Liver (tissue), 9 donors: ENCODE data around the gene PACSIN2. TPM values are rescaled to one million over a fixed set of nuclear protein-coding genes. Genes with fewer than 3 reads are reported as not detected.

Experiments
- DNase-seq: peaks from one replicate; pipeline ENCODE4 v3.0.0-alpha.2; 2017; ENCODE audit warnings: low spot score
- H3K27ac ChIP-seq, 2 donors: one replicate each; pipeline ENCODE4 v1.7.0; 2013; ENCODE audit warnings: inconsistent platforms in 2 of 2, low read length in 2 of 2, control low read depth in 1 of 2, low read depth in 1 of 2, mild to moderate bottlenecking in 1 of 2
- H3K27me3 ChIP-seq, 4 donors: one replicate each; pipeline versions ENCODE4 v1.6.1 to v1.7.0; 2013; ENCODE audit warnings: low read length in 3 of 4, inconsistent platforms in 1 of 4, mild to moderate bottlenecking in 1 of 4, moderate library complexity in 1 of 4; ENCODE audit not compliant: control insufficient read depth in 4 of 4, insufficient read depth in 4 of 4
- H3K36me3 ChIP-seq, 4 donors: one replicate each; pipeline versions ENCODE4 v1.6.1 to v1.7.0; 2013; ENCODE audit warnings: low read length in 3 of 4, mild to moderate bottlenecking in 3 of 4, low read depth in 1 of 4, moderate library complexity in 1 of 4; ENCODE audit not compliant: control insufficient read depth in 4 of 4, insufficient read depth in 3 of 4
- H3K4me1 ChIP-seq, 4 donors: one replicate each; pipeline versions ENCODE4 v1.6.1 to v1.7.0; 2013; ENCODE audit warnings: low read length in 3 of 4, mild to moderate bottlenecking in 3 of 4, moderate library complexity in 1 of 4; ENCODE audit not compliant: control insufficient read depth in 4 of 4, insufficient read depth in 4 of 4
- H3K4me3 ChIP-seq, 3 donors: one replicate each; pipeline versions ENCODE4 v1.6.1 to v1.7.0; 2013; ENCODE audit warnings: low read length in 3 of 3, control low read depth in 1 of 3, low read depth in 1 of 3, mild to moderate bottlenecking in 1 of 3
- H3K9ac ChIP-seq, 2 donors: one replicate each; pipeline ENCODE4 v1.7.0; 2013; ENCODE audit warnings: low read length in 2 of 2, mild to moderate bottlenecking in 2 of 2, moderate library complexity in 2 of 2, control low read depth in 1 of 2, low read depth in 1 of 2
- H3K9me3 ChIP-seq, 4 donors: one replicate each; pipeline versions ENCODE4 v1.6.1 to v1.7.0; 2013; ENCODE audit warnings: low read length in 3 of 4; ENCODE audit not compliant: control insufficient read depth in 4 of 4
- CTCF ChIP-seq: fragments of 150-350 bp; IDR thresholded peaks from 2 replicates; pipeline ENCODE4 v1.5.1; 2017; ENCODE audit warnings: improper control_type of control experiment, low read depth, low read length; ENCODE audit not compliant: missing input control
- HNF4G ChIP-seq: IDR thresholded peaks from 2 replicates; pipeline ENCODE4 v1.6.1; 2016; ENCODE audit warnings: antibody characterized with exemption
- NR2F2 ChIP-seq: IDR thresholded peaks from 2 replicates; pipeline ENCODE4 v1.6.1; 2016; ENCODE audit warnings: antibody characterized with exemption
- RAD21 ChIP-seq, 2 donors: IDR thresholded peaks; 2 replicates each; pipeline ENCODE4 v1.6.1; 2016; ENCODE audit warnings: antibody characterized with exemption in 2 of 2, mild to moderate bottlenecking in 2 of 2
- REST ChIP-seq: IDR thresholded peaks from 2 replicates; pipeline ENCODE4 v1.6.1; 2016; ENCODE audit warnings: antibody characterized with exemption, mild to moderate bottlenecking
- RXRA ChIP-seq, 2 donors: IDR thresholded peaks; 2 replicates each; pipeline ENCODE4 v1.6.1; 2017 to 2018; ENCODE audit warnings: antibody characterized with exemption in 2 of 2, mild to moderate bottlenecking in 1 of 2
- WGBS: extraction: QIAGEN DNeasy Blood & Tissue Kit; methylation state at CpG from one replicate; pipeline ENCODE4 v1.1.7; 2013; 5-methylcytosine and 5-hydroxymethylcytosine counted together
- polyA plus RNA-seq, 2 donors: library from polyadenylated mRNA; stranded (reverse) in 1 of 2; unstranded in 1 of 2; fragments of 200-250 nt in 1 of 2; fragments of >200 nt in 1 of 2; fragmentation: Nextera tagmentation in 1 of 2; extraction: Ambion mirVana in 1 of 2; gene quantifications; one replicate each; pipeline versions ENCODE4 v1.2.1 to v1.2.3, GENCODE V29; 2013 to 2015
- total RNA-seq, 2 donors: library from RNA; depleted of rRNA; stranded (reverse); fragments of >200 nt; gene quantifications; one replicate each; pipeline ENCODE4 v1.2.3, GENCODE V29; 2014
- donor health status: healthy.
- donor health status: healthy.
- donor health status: healthy.
- donor health status: healthy.
- donor health status: healthy.

Gene PACSIN2
- total and polyA plus RNA-seq, 4 donors = 9.1 to 31.4 (median 17.0) TPM

- H3K9ac ChIP-seq = no peak overlapping the region
- H3K27ac ChIP-seq = no peak overlapping the region
- H3K27me3 ChIP-seq = no peaks in the 10 kb centered on the region
- H3K36me3 ChIP-seq = peaks cover 6 to 38% (median 29%) of the 10 kb centered on the region in 4 donors
- peaks cover 0 to 8% (median 0%) of the 10 kb centered on the region in 4 donors for H3K4me1 ChIP-seq
- 75% methylated on average over 9 of the region's 9 CpGs for WGBS
- H3K9me3 ChIP-seq = no peaks in the 10 kb centered on the region
- no peak for DNase-seq
- TF ChIP-seq HNF4G (no peak), NR2F2 (no peak), RXRA (IDR thresholded peaks at IDR 0.05) (no peak), CTCF (peak; percentile 49), REST (no peak), RAD21 (IDR thresholded peaks at IDR 0.05) (peak; percentile 75 to 87)
- H3K4me3 ChIP-seq = no peak overlapping the region
Observed at GRCh38 chr22:42820045-42820763, 194.7 kb downstream of the PACSIN2 start.

Other genes with a start within 250 kb of the PACSIN2 start
- 10 to 100 TPM; 19.5 to 55.1 TPM for gene ARFGAP3, start 157.9 kb downstream of the PACSIN2 start, total RNA-seq
- 10 to 100 TPM; 18.2 to 35.6 TPM for gene ARFGAP3, start 157.9 kb downstream of the PACSIN2 start, polyA plus RNA-seq
- gene TTLL1, start 74.2 kb upstream of the PACSIN2 start, total RNA-seq = 1 to 10 TPM in 1 of 2 donors, under 1 TPM in 1; 0.50 to 2.2 TPM
- gene TTLL1, start 74.2 kb upstream of the PACSIN2 start, polyA plus RNA-seq = 1 to 10 TPM; 1.1 to 1.2 TPM
- gene BIK, start 95.6 kb upstream of the PACSIN2 start, total RNA-seq = under 1 TPM in 1 of 2 donors, not detected in 1; 0.33 TPM
- under 1 TPM; 0.23 to 0.89 TPM for gene BIK, start 95.6 kb upstream of the PACSIN2 start, polyA plus RNA-seq
- gene MCAT, start 128.2 kb upstream of the PACSIN2 start, total RNA-seq = 10 to 100 TPM in 1 of 2 donors, 1 to 10 TPM in 1; 8.3 to 14.0 TPM
- gene MCAT, start 128.2 kb upstream of the PACSIN2 start, polyA plus RNA-seq = 10 to 100 TPM; 15.5 to 22.6 TPM
- 10 to 100 TPM; 27.6 to 30.1 TPM for gene TSPO, start 136.4 kb upstream of the PACSIN2 start, total RNA-seq
- 10 to 100 TPM; 50.3 to 61.9 TPM for gene TSPO, start 136.4 kb upstream of the PACSIN2 start, polyA plus RNA-seq
- 10 to 100 TPM; 19.6 to 43.9 TPM for gene TTLL12, start 172.0 kb upstream of the PACSIN2 start, total RNA-seq
- 10 to 100 TPM; 13.7 to 21.4 TPM for gene TTLL12, start 172.0 kb upstream of the PACSIN2 start, polyA plus RNA-seq